Activated T-cell treated with anti-CD3 and anti-CD28 coated beads, Interleukin-2, amount 50 U/mL, for 48 hours (primary cell): ENCODE data around the gene RANGAP1.

Experiments used
- DNase-seq, 2 experiments: peaks; one replicate each; pipeline ENCODE4 v3.0.0-alpha.2; 2020

RANGAP1 gene

GRCh38 chr22:41231369-41231768 is 54.6 kb downstream of the RANGAP1 start:
- no peak for DNase-seq

GRCh38 chr22:41230401-41230785 is 55.6 kb downstream of the RANGAP1 start:
- no peak for DNase-seq

- DNase-seq = no peak
These were observed 56.1 kb downstream of the RANGAP1 start for GRCh38 chr22:41229730-41230400.

GRCh38 chr22:41229215-41229614 is 56.8 kb downstream of the RANGAP1 start:
- no peak for DNase-seq

GRCh38 chr22:41226723-41227655 is 59.0 kb downstream of the RANGAP1 start:
- DNase-seq = no peak

GRCh38 chr22:41223535-41223934 is 62.5 kb downstream of the RANGAP1 start:
- no peak for DNase-seq

- no peak for DNase-seq
These were observed 63.0 kb downstream of the RANGAP1 start for GRCh38 chr22:41222846-41223507.

GRCh38 chr22:41217553-41218157 is 68.3 kb downstream of the RANGAP1 start:
- DNase-seq = peak; percentile 40 to 54

GRCh38 chr22:41216984-41217383 is 69.0 kb downstream of the RANGAP1 start:
- no peak for DNase-seq

- no peak for DNase-seq
These were observed 70.1 kb downstream of the RANGAP1 start for GRCh38 chr22:41215926-41216325.

GRCh38 chr22:41215409-41215808 is 70.6 kb downstream of the RANGAP1 start:
- no peak for DNase-seq

- DNase-seq = no peak
These were observed 79.3 kb downstream of the RANGAP1 start for GRCh38 chr22:41206719-41207118.

GRCh38 chr22:41204992-41205900 is 80.7 kb downstream of the RANGAP1 start, which contains the start of gene L3MBTL2:
Gene L3MBTL2 (plus strand): TSS chr22:41205312. CDS start chr22:41205363, 51 bp downstream.
- peak; percentile 99 for DNase-seq

- DNase-seq = no peak
These were observed 81.9 kb downstream of the RANGAP1 start for GRCh38 chr22:41204066-41204465.

- DNase-seq = no peak
These were observed 82.9 kb downstream of the RANGAP1 start for GRCh38 chr22:41203118-41203517.

GRCh38 chr22:41201141-41201540 is 84.8 kb downstream of the RANGAP1 start:
- no peak for DNase-seq

GRCh38 chr22:41198027-41198580 is 87.9 kb downstream of the RANGAP1 start:
- DNase-seq = peak; percentile 67 to 74

GRCh38 chr22:41197038-41197972 is 88.7 kb downstream of the RANGAP1 start:
- peak; percentile 90 for DNase-seq
